Measurements from ENCODE around the gene KHDC1.

DNA sequence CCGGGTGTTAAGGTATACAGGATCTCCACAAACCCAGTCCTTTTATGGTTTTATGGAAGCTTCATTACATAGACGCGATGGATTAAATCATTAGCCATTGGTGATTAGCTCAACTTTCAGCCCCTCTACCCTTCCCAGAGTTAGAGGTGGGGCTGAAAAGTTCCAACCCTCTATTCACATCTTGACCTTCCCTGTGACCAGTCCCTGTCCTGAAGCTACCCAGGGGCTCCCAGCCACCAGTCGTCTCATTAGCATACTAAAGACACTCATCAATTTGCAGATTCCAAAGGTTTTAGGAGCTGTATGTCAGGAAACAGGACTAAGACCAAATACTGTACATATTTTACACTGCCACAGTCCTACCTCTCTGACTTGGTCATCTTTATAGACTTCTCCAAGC lies 58.7 kb downstream of the KHDC1 start:
- TF ChIP-seq, protein P1, sequence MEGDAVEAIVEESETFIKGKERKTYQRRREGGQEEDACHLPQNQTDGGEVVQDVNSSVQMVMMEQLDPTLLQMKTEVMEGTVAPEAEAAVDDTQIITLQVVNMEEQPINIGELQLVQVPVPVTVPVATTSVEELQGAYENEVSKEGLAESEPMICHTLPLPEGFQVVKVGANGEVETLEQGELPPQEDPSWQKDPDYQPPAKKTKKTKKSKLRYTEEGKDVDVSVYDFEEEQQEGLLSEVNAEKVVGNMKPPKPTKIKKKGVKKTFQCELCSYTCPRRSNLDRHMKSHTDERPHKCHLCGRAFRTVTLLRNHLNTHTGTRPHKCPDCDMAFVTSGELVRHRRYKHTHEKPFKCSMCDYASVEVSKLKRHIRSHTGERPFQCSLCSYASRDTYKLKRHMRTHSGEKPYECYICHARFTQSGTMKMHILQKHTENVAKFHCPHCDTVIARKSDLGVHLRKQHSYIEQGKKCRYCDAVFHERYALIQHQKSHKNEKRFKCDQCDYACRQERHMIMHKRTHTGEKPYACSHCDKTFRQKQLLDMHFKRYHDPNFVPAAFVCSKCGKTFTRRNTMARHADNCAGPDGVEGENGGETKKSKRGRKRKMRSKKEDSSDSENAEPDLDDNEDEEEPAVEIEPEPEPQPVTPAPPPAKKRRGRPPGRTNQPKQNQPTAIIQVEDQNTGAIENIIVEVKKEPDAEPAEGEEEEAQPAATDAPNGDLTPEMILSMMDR (IDR thresholded peaks at IDR 0.05; ENCODE audit: control extremely low read depth in 1 of 3, insufficient read depth in 1 of 3, low read depth in 1 of 3, low read length in 3 of 3): no peak
- TF ChIP-seq EZH2 (IDR thresholded peaks at IDR 0.05; ENCODE audit: low read depth, low read length, severe bottlenecking) (no peak), EP300 (IDR thresholded peaks at IDR 0.05; ENCODE audit: borderline replicate concordance in 1 of 2, low read depth in 2 of 2, low read length in 2 of 2) (no peak), SIN3A (conservative IDR thresholded peaks at IDR 0.05 in 1 of 2, IDR thresholded peaks at IDR 0.05 in 1 of 2; ENCODE audit: low read depth in 1 of 2, low read length in 2 of 2) (no peak), NANOG (IDR thresholded peaks at IDR 0.05; ENCODE audit: insufficient read depth, low read depth, low read length, poor library complexity, severe bottlenecking) (no peak), CBX8 (IDR thresholded peaks at IDR 0.05; ENCODE audit: borderline replicate concordance, low read depth, low read length) (no peak), GTF2F1 (IDR thresholded peaks at IDR 0.05; ENCODE audit: borderline replicate concordance, low read depth, low read length) (no peak), SAP30 (IDR thresholded peaks at IDR 0.05; ENCODE audit: insufficient read depth, insufficient replicate concordance, low read length) (no peak), EGR1 (IDR thresholded peaks at IDR 0.05; ENCODE audit: borderline replicate concordance, low read depth, low read length) (no peak)
- TF ChIP-seq, protein P2, sequence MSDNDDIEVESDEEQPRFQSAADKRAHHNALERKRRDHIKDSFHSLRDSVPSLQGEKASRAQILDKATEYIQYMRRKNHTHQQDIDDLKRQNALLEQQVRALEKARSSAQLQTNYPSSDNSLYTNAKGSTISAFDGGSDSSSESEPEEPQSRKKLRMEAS (IDR thresholded peaks at IDR 0.05): no peak

Measured in H1 (cell line).